HG02798 (cell line): ENCODE measurements around the gene RBMXL3.

Experiments
- ATAC-seq: cut with Tn5 transposase; IDR thresholded peaks from one replicate; pipeline ENCODE4 v1.9.1; 2021; ENCODE audit warnings: mild to moderate bottlenecking; ENCODE audit not compliant: unreplicated experiment, poor library complexity

RBMXL3 gene

DNA sequence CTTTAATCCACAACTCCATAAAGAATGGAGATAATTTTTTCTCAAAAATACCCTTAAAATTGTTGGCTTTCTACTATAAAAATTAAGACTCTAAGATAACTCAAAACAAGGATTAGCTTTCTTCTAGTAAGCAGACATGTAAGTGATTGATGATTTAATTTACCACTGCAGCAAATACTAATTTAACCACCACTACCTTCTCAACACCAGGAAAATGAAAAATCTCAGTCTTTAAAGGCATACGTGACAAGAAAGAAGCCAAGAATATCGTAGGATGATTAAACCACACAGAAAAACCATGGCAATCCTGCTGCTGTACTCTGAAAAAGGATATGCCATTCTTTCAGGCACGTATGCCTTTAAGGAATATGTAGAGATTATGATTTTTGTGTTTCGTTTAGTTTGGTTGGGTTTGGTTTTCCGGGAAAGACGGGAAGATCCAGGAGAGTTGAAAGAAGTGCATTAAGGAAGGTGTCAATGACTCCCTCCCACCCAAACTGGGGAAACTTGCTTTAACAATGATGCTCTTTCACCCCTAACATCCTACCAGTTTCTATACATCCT is 43.8 kb downstream of the RBMXL3 start:
- ATAC-seq: no peak

DNA sequence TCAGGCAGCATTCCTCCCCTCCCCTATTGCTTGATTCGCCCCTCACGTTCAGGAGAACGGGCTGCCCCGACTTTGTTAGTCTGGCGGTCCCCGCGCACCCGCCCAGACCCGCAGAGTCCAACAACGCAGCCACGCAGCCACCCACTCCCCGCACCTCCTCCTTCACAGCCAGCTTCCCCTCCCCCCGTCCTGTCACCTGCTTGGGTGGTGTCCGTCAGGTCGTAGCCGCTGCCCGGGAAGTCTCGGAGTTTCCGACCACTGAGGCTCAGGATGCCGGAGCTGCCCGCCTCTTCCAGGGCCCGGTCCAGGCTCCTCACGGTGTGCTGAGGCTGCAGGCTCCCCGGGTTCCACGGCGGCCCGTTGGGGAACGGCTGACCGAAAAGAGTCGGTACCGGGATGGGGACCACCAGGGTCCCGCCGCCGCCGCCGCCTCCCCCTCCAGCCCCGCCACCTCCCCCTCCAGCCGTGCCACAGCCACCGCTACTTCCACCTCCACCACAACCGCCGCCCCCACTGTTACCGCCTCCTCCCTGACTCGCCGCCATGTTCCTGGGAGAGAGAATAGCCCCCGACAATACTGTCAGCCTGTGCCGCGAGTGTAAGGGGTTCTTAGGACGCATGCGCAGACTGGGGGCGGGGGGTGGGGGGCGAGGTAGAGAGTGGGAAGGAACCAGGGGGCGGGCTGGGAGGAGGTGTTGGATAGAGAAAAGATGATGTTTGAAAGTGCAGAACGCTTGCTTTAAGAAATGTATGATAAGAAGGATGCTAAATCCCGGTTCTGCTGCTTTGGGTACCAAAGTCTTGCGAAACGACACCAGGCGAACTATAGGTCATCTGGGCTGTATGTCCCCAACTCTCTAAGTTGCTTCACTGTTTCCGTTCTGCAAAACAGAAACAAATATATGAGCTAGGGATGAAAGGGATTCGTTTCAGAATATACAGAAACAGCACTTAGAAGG is 44.6 kb downstream of the RBMXL3 start, which contains the start of gene LRCH2:
Gene LRCH2, minus strand, starts transcription at position 600 of the 959 bp plus-strand sequence. Its CDS starts 55 bp downstream, at position 545.
- ATAC-seq: no peak

DNA sequence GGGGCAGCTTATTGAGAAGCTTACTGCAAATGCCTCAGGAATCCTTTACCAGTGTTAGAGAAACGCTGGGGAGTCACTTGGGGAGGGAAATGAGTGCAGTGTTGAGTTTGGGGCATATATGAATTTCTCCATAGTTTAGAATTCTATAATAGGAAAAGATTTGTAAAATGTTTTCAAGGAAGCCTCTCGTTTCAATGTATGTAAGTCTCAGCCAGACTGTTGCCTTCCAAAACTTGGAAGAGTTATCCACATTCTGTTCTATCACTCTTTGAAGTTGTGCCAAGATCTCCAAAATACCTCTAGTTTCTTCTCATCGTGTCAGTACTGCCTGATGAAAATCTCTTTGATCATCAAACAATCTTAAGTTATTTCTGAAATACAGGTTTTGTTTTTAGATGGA is 45.3 kb downstream of the RBMXL3 start:
- ATAC-seq: no peak

DNA sequence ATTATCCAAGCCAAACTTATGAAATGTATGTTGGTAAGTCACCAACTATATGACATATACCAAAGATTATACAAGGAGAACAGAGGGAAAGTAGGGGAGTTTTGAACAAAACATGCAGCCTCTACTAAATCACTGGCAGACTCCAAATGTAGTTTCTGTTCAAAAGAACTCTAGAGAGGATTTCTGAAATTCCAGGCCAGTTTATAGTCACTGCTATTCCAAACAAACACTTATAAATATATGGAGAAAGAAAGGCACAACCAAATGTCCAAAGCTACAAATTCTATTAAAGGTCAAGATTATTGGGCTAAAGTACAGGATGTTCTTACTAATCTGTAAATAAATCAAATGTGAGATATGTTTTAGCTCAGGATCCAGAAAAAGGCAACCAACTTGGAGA is 47.4 kb downstream of the RBMXL3 start:
- ATAC-seq: no peak

DNA sequence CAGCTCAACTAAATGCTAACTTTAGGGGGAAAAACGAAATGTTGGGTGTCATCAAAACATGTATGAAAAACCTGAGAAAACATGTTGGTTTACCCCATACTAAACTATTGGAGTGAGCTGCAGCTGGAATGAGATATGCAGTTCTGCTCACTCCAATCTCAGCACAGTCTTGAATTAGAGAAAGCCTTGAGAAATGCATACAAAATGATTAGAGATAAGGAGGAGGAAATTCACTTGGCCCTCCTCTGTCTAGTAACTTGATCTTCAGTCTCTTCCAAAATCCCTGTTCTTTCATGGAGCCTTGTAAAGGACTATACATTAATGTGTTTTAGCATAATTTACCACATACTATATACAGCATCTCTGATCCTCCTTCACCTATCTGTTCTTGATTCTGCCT is 47.8 kb downstream of the RBMXL3 start:
- no peak for ATAC-seq
